Tongue (tissue), 3 donors: ENCODE data around the gene WLS. TPM values are rescaled to one million over a fixed set of nuclear protein-coding genes. Genes with fewer than 3 reads are reported as not detected.

ENCODE experiments used
- DNase-seq: peaks from one replicate; pipeline ENCODE4 v3.0.0-alpha.2; 2015
- small RNA-seq: library from RNA; depleted of rRNA; stranded (forward); fragments of <200 nt; gene quantifications from one replicate; pipeline ENCODE3, GENCODE V24; 2014; ENCODE audit warnings: low replicate concordance
- total RNA-seq: library from RNA; depleted of rRNA; stranded (reverse); fragments of >200 nt; gene quantifications from one replicate; pipeline ENCODE4 v1.2.3, GENCODE V29; 2014

The WLS gene
- total RNA-seq, 1 donor from 2014 or later = 140 TPM

DNA sequence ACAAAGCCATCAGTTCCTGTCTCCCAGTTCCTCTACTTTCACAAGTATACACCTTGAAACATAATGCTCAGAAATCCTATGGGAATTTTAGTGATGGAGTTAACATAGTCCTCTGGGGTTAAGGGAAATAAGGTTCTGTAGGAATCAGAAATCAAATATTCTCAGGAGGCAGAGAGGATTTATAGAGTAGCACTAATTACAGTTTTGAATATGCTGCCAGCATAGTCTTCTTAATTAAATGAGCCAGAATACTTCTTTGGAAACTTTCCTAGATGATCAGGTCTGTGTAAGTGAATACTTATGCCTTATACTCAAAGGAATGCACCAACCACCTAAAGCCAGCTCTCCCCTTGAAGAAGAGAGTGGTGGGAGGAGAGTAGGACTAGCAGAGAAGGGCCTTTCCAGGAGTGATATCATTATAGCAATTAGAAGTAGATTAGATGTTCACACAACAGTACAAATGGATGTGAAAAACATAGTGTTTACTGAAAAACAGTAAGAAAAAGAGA, 150.5 kb downstream of the WLS start:
- peak; percentile 9 for DNase-seq

DNA sequence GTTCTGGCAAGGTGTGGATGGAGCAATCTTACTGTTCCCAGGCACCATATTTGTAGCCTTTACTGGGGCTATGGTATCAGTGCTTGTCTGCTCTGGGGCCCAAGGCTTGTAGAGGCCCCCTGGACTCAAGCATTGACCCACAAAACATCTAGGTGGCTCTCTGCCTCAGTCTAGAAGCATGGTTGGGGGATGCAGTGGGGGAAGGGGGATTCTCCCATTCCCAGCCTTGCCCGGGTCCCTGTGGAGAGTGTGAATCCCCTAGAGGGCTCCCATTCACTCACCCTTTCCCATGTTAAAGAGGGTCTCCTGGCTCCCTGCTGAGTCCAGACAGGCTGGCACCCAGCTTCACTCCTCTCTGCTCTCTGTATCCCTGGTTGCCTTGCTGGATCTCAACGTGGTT, 153.7 kb downstream of the WLS start:
- DNase-seq = no peak

Small RNAs within 50 kb of the gene (small RNA-seq; reads per million reads assigned to genes)
- gene COX6B1P7 (not detected), gene MIR1262 (0.79 reads per million, percentile 82 among the genes with 10 or more reads in this experiment)

Other genes with a start within 250 kb of the WLS start
- 10.3 TPM for gene DIRAS3, start 181.9 kb downstream of the WLS start, total RNA-seq
- gene RPE65, start 217.4 kb upstream of the WLS start, total RNA-seq = not detected